ENCODE measurements around the gene CTNND1.
A peak's percentile ranks its signal among the peaks of the same experiment; 100 is the strongest.

The CTNND1 gene

GRCh38 chr11:57776577-57777210 is 15.1 kb downstream of the CTNND1 start:
- TF ChIP-seq GATA2 (IDR thresholded peaks at IDR 0.05; ENCODE audit: low read depth, low read length) (no peak), GATA3 (IDR thresholded peaks at IDR 0.05; ENCODE audit: low read depth, low read length) (no peak)

GRCh38 chr11:57777969-57778317 is 16.3 kb downstream of the CTNND1 start:
- TF ChIP-seq GATA2 (IDR thresholded peaks at IDR 0.05; ENCODE audit: low read depth, low read length) (no peak), GATA3 (IDR thresholded peaks at IDR 0.05; ENCODE audit: low read depth, low read length) (no peak)

DNA sequence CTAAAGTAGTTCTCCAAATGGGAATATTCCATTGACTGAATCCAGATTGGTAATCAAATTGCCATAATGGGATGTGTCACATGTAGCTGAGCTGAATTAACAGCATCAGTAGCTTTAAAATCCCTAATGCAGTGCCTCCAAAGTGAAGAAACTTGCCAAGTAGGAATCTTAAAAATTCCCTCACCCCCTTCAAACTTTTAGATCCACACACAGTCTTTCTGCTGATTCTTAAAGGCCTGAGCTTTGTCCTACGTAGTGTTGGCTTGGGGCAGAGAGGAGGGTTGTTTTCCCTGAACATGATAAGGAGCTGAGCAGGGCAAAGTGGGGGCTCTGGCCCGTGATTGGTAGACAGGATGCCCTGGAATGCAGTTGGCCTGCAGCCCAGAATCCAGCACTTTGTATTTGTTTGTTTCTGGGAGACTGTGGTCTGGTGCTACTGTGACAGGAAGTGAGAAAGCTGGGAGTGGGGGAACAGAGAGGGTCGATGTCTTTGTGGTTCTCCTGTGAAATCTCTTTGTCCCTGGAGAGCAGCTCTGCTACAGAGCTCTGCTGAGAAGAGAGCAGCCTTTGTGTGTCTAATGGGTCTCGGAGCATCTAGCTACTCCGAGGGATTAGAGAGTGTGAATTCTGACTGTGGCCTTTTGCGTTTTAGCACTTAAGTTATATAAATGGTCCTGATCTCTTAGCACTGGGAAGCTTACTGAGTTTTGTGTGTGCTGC is 16.9 kb downstream of the CTNND1 start:
- TF ChIP-seq GATA3 (IDR thresholded peaks at IDR 0.05; ENCODE audit: low read depth, low read length): no peak
- peak; percentile 62 for TF ChIP-seq GATA2 (IDR thresholded peaks at IDR 0.05; ENCODE audit: low read depth, low read length)

DNA sequence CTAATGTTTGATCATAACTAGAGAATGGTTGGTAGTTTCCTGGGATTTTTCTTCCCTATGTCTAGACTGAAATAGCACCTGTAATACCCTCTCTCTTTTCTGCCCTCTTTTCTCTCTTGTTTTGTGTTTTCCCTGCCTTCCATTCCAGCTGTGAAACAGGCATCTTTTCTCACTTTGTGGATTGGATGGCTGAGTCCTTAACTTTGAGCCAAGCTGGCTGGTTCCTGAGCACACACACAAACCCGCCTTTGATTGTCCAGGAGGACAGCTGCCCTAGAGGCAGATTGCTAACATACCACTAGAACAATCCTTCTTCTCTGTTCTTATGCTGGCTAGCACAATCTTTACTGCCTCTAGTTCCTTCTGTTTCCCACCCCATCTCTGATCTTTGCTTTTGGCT is 17.7 kb downstream of the CTNND1 start:
- TF ChIP-seq GATA3 (IDR thresholded peaks at IDR 0.05; ENCODE audit: low read depth, low read length): no peak
- no peak for TF ChIP-seq GATA2 (IDR thresholded peaks at IDR 0.05; ENCODE audit: low read depth, low read length)

- TF ChIP-seq GATA3 (IDR thresholded peaks at IDR 0.05; ENCODE audit: low read depth, low read length) (no peak), GATA2 (IDR thresholded peaks at IDR 0.05; ENCODE audit: low read depth, low read length) (no peak)
Observed at GRCh38 chr11:57781529-57781943, 19.9 kb downstream of the CTNND1 start.

GRCh38 chr11:57785072-57785471 is 23.5 kb downstream of the CTNND1 start:
- no peak for TF ChIP-seq GATA3 (IDR thresholded peaks at IDR 0.05; ENCODE audit: low read depth, low read length)

GRCh38 chr11:57786436-57786835 is 24.8 kb downstream of the CTNND1 start:
- TF ChIP-seq GATA2 (IDR thresholded peaks at IDR 0.05; ENCODE audit: low read depth, low read length): no peak

- TF ChIP-seq GATA3 (IDR thresholded peaks at IDR 0.05; ENCODE audit: low read depth, low read length): no peak
- TF ChIP-seq GATA2 (IDR thresholded peaks at IDR 0.05; ENCODE audit: low read depth, low read length): no peak
Observed at GRCh38 chr11:57787006-57787604, 25.5 kb downstream of the CTNND1 start.

GRCh38 chr11:57787920-57788702 is 26.5 kb downstream of the CTNND1 start:
- TF ChIP-seq GATA2 (IDR thresholded peaks at IDR 0.05; ENCODE audit: low read depth, low read length) (no peak), GATA3 (IDR thresholded peaks at IDR 0.05; ENCODE audit: low read depth, low read length) (no peak)

GRCh38 chr11:57788703-57789088 is 27.1 kb downstream of the CTNND1 start:
- TF ChIP-seq GATA2 (IDR thresholded peaks at IDR 0.05; ENCODE audit: low read depth, low read length): no peak
- TF ChIP-seq GATA3 (IDR thresholded peaks at IDR 0.05; ENCODE audit: low read depth, low read length): no peak

GRCh38 chr11:57791321-57792059 is 29.9 kb downstream of the CTNND1 start:
- TF ChIP-seq GATA3 (IDR thresholded peaks at IDR 0.05; ENCODE audit: low read depth, low read length) (no peak), GATA2 (IDR thresholded peaks at IDR 0.05; ENCODE audit: low read depth, low read length) (no peak)

DNA sequence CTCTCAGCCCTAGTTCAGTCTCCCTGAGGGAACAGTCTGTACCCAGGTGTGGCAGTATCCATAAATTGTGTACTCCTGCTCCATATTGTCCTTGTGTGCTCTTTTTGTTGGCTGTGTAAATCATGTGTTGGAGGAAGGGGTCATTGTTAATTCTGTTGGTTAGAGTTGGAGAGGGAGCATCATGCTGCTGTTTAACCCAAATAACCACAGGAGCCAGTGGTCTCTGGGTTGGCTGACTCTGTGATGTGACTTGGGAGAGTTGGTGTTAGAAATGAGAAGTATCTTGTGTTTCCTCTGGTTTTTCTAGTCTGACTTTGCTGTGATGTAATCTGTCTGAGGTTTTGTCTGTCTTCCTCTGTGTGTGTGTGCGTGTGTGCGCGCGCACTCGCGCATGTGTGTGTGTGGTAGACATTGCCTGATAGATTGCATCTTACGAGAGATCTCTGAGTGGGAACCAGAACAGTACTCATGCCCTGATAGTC is 30.5 kb downstream of the CTNND1 start:
- no peak for TF ChIP-seq GATA2 (IDR thresholded peaks at IDR 0.05; ENCODE audit: low read depth, low read length)
- no peak for TF ChIP-seq GATA3 (IDR thresholded peaks at IDR 0.05; ENCODE audit: low read depth, low read length)

DNA sequence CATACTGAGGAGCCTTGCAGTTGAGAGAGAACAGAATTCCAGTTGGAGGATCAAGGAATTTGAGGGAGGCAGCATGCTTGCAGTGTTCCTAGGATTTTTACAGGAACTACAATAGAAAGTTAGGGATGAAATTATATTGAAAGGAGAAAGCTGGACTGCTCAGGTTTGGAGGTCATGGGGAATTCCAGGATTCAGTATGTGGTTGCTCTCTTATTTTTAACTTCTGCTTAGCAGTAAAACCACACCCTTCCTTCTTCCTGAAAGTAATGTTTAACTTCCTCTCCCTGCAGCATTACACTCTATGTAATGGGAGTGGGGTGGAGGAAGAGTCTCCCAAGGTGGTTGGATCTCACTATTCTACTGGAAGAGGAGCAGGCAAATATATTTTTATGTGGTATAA is 31.3 kb downstream of the CTNND1 start:
- TF ChIP-seq GATA2 (IDR thresholded peaks at IDR 0.05; ENCODE audit: low read depth, low read length) (no peak), GATA3 (IDR thresholded peaks at IDR 0.05; ENCODE audit: low read depth, low read length) (no peak)

Data from SH-SY5Y (cell line).